CD4-positive, alpha-beta T cell (primary cell): Measurements from ENCODE around the gene APOB. TPM values are rescaled to one million over a fixed set of nuclear protein-coding genes. Genes with fewer than 3 reads are reported as not detected.

Experiments used
- ATAC-seq: fragments of 200-7000 bp; cut with Tn5 transposase; one replicate; pipeline ENCODE4 v1.10.0; 2022; ENCODE audit warnings: mild to moderate bottlenecking; ENCODE audit not compliant: poor library complexity
- CTCF ChIA-PET: fragments of 350-600 bp; sonication (Branson Sonifier 250); formaldehyde crosslinking; loops from one replicate; lab custom pipeline; 2021; ENCODE audit warnings: antibody characterized with exemption, inconsistent platforms; lab: Charles Lee
- POLR2A ChIA-PET: fragments of 350-600 bp; sonication (Branson Sonifier 250); formaldehyde crosslinking; loops from one replicate; lab custom pipeline; 2021; ENCODE audit warnings: antibody characterized with exemption, inconsistent platforms; lab: Charles Lee
- DNase-seq, 14 experiments: peaks; one replicate each; pipeline ENCODE4 v3.0.0-alpha.2; 2013 to 2020; ENCODE audit warnings: mixed read lengths in 2 of 14
- H3K27ac ChIP-seq, 2 donors: one replicate each; pipeline versions ENCODE4 v1.5.1 to v1.7.0; 2013; ENCODE audit warnings: low read length in 2 of 2, low read depth in 1 of 2, mild to moderate bottlenecking in 1 of 2
- H3K27me3 ChIP-seq, 2 experiments: 1 replicate in 1 of 2; 2 replicates in 1 of 2; pipeline versions ENCODE4 v1.6.1 to v1.7.0; 2013; ENCODE audit warnings: low read length in 2 of 2, control low read depth in 1 of 2, mild to moderate bottlenecking in 1 of 2, moderate library complexity in 1 of 2; ENCODE audit not compliant: insufficient read depth in 2 of 2, control insufficient read depth in 1 of 2
- H3K36me3 ChIP-seq: one replicate; pipeline ENCODE4 v1.6.1; 2013; ENCODE audit warnings: low read length, control low read depth; ENCODE audit not compliant: insufficient read depth
- H3K4me1 ChIP-seq: one replicate; pipeline ENCODE4 v1.6.1; 2013; ENCODE audit warnings: low read length, control low read depth; ENCODE audit not compliant: insufficient read depth
- H3K4me3 ChIP-seq: one replicate; pipeline ENCODE4 v1.5.1; 2013; ENCODE audit warnings: mild to moderate bottlenecking, low read length, moderate library complexity
- H3K9me3 ChIP-seq, 2 experiments: 1 replicate in 1 of 2; 2 replicates in 1 of 2; pipeline versions ENCODE4 v1.6.1 to v1.7.0; 2013; ENCODE audit warnings: low read length in 2 of 2, mild to moderate bottlenecking in 2 of 2, control low read depth in 1 of 2, moderate library complexity in 1 of 2; ENCODE audit not compliant: control insufficient read depth in 1 of 2, insufficient read depth in 1 of 2
- H3K27ac Mint-ChIP-seq: one replicate; pipeline ENCODE4 v1.8.0; 2020; ENCODE audit warnings: mixed read lengths
- H3K27me3 Mint-ChIP-seq: one replicate; pipeline ENCODE4 v1.8.0; 2021; ENCODE audit warnings: mixed read lengths
- H3K36me3 Mint-ChIP-seq: one replicate; pipeline ENCODE4 v1.8.0; 2021; ENCODE audit warnings: low read depth, mixed read lengths
- H3K4me1 Mint-ChIP-seq: one replicate; pipeline ENCODE4 v1.8.0; 2021; ENCODE audit warnings: low read depth, mixed read lengths
- H3K4me3 Mint-ChIP-seq: one replicate; pipeline ENCODE4 v1.8.0; 2020; ENCODE audit warnings: mild to moderate bottlenecking, mixed read lengths
- H3K9me3 Mint-ChIP-seq: one replicate; pipeline ENCODE4 v1.8.0; 2020; ENCODE audit warnings: mixed read lengths
- CTCF ChIP-seq: fragments of 200-600 bp; IDR thresholded peaks from one replicate; pipeline ENCODE4 v1.8.0; 2022; ENCODE audit warnings: antibody characterized with exemption, mild to moderate bottlenecking
- intact Hi-C, 2 experiments: fragments of 100-400 bp; cut with DNase I in 1 of 2; cut with micrococcal nuclease in 1 of 2; formaldehyde crosslinking; loops; one replicate each; pipeline versions ENCODE4 v1.15.1 to v1.9.0; 2023 to 2025; cut with DNase I, micrococcal nuclease
- total RNA-seq, 174 experiments: library from RNA in 2 of 174; stranded (reverse) in 2 of 174; gene quantifications; one replicate each; pipeline ENCODE4 v1.2.3 and lab custom pipeline; 2021 to 2026

The APOB gene
- total RNA-seq, 2 experiments from 2014 or later: not detected

- H3K27me3 ChIP-seq: no peaks in the 10 kb centered on the region
- Mint-ChIP-seq H3K4me1 (no peaks in the 10 kb centered on the region), H3K27ac (no peak overlapping the region), H3K9me3 (no peaks in the 10 kb centered on the region), H3K27me3 (peaks cover 3% of the 10 kb centered on the region), H3K4me3 (no peak overlapping the region), H3K36me3 (no peaks in the 10 kb centered on the region)
- CTCF ChIA-PET: no interaction called here
- POLR2A ChIA-PET: no interaction called here
- H3K9me3 ChIP-seq: no peaks in the 10 kb centered on the region
- ATAC-seq: no peak
- no peak for TF ChIP-seq CTCF
- H3K4me1 ChIP-seq: no peaks in the 10 kb centered on the region
- no peak for DNase-seq
- H3K27ac ChIP-seq: no peak overlapping the region
- H3K36me3 ChIP-seq: no peaks in the 10 kb centered on the region
- intact Hi-C loops: no loop called here
- no peak overlapping the region for H3K4me3 ChIP-seq
Observed at GRCh38 chr2:20953146-20953824, 90.6 kb downstream of the APOB start.

Other genes with a start within 250 kb of the APOB start
- gene LDAH, start 221.0 kb downstream of the APOB start, total RNA-seq: 1 to 10 TPM; 6.5 to 7.2 TPM
- gene TDRD15, start 79.9 kb upstream of the APOB start, total RNA-seq: not detected